ENCODE measurements around the gene ISM1. TPM values are rescaled to one million over a fixed set of nuclear protein-coding genes. Genes with fewer than 3 reads are reported as not detected.
A peak's percentile ranks its signal among the peaks of the same experiment; 100 is the strongest.

Gene ISM1
- total RNA-seq, 1 donor from 2014 or later, result 4.1 TPM

GRCh38 chr20:13259921-13260320, 38.8 kb downstream of the ISM1 start:
- H3K36me3 ChIP-seq, result no peaks in the 10 kb centered on the region
- H3K4me1 ChIP-seq, result no peaks in the 10 kb centered on the region
- ATAC-seq (no peak), DNase-seq (no peak)
- intact Hi-C loops (cut with DNase I), result no loop called here
- H3K27me3 ChIP-seq, result no peaks in the 10 kb centered on the region
- no peak for TF ChIP-seq CTCF (IDR thresholded peaks at IDR 0.05)
- no peak overlapping the region for H3K27ac ChIP-seq
- H3K9me3 ChIP-seq, result no peaks in the 10 kb centered on the region
- no peak overlapping the region for H3K4me3 ChIP-seq

GRCh38 chr20:13260650-13261279, 39.7 kb downstream of the ISM1 start:
- H3K9me3 ChIP-seq, result no peaks in the 10 kb centered on the region
- no peak for DNase-seq
- H3K4me3 ChIP-seq, result no peak overlapping the region
- intact Hi-C loops (cut with DNase I), result no loop called here
- H3K27me3 ChIP-seq, result no peaks in the 10 kb centered on the region
- H3K27ac ChIP-seq, result no peak overlapping the region
- H3K4me1 ChIP-seq, result no peaks in the 10 kb centered on the region
- H3K36me3 ChIP-seq, result no peaks in the 10 kb centered on the region
- TF ChIP-seq CTCF (IDR thresholded peaks at IDR 0.05), result no peak
- ATAC-seq, result peak; percentile 75

- intact Hi-C loops (cut with DNase I), result no loop called here
- no peak overlapping the region for H3K4me3 ChIP-seq
- peak; percentile 67 for ATAC-seq
- H3K27ac ChIP-seq, result no peak overlapping the region
- H3K27me3 ChIP-seq, result no peaks in the 10 kb centered on the region
- no peaks in the 10 kb centered on the region for H3K4me1 ChIP-seq
- no peaks in the 10 kb centered on the region for H3K9me3 ChIP-seq
- no peaks in the 10 kb centered on the region for H3K36me3 ChIP-seq
- no peak for DNase-seq
- TF ChIP-seq CTCF (IDR thresholded peaks at IDR 0.05), result peak; percentile 73
These were observed 40.6 kb downstream of the ISM1 start for GRCh38 chr20:13261460-13262301.

GRCh38 chr20:13262302-13262650, 41.2 kb downstream of the ISM1 start:
- TF ChIP-seq CTCF (IDR thresholded peaks at IDR 0.05), result no peak
- Histone ChIP-seq H3K27ac (no peak overlapping the region), H3K36me3 (no peaks in the 10 kb centered on the region), H3K4me3 (no peak overlapping the region), H3K27me3 (no peaks in the 10 kb centered on the region), H3K4me1 (no peaks in the 10 kb centered on the region), H3K9me3 (no peaks in the 10 kb centered on the region)
- DNase-seq (no peak), ATAC-seq (no peak)
- intact Hi-C loops (cut with DNase I), result no loop called here

GRCh38 chr20:13262671-13263360, 41.7 kb downstream of the ISM1 start:
- DNase-seq (no peak), ATAC-seq (no peak)
- no peaks in the 10 kb centered on the region for H3K4me1 ChIP-seq
- no peaks in the 10 kb centered on the region for H3K36me3 ChIP-seq
- H3K9me3 ChIP-seq, result no peaks in the 10 kb centered on the region
- H3K4me3 ChIP-seq, result no peak overlapping the region
- intact Hi-C loops (cut with DNase I), result no loop called here
- no peak for TF ChIP-seq CTCF (IDR thresholded peaks at IDR 0.05)
- H3K27me3 ChIP-seq, result no peaks in the 10 kb centered on the region
- no peak overlapping the region for H3K27ac ChIP-seq

Measured in upper lobe of right lung (tissue), 1 donor.